ENCODE results near the gene B4GALT5.

B4GALT5 gene

DNA sequence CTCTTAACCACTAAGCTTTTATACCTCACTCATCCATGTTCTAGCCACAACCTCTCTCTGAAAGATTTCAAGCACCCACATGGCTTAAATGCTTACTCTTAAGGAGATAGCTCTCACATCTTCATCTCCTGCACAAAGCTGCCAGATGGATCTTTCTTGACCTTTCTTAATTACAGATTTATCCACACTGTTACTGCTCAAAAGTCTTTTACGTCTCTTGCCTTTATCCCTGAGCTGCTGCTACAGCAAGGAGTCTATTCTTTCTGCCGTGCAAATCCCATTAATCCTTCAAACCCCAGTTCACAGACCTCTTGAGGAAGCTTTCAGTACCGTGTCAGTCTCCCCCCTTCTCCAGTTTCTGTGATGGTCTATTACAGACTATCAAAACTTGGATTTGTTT is 54.6 kb downstream of the B4GALT5 start:
- DNase-seq (ENCODE audit: extremely low read depth in 1 of 2, low read depth in 1 of 2), result no peak

DNA sequence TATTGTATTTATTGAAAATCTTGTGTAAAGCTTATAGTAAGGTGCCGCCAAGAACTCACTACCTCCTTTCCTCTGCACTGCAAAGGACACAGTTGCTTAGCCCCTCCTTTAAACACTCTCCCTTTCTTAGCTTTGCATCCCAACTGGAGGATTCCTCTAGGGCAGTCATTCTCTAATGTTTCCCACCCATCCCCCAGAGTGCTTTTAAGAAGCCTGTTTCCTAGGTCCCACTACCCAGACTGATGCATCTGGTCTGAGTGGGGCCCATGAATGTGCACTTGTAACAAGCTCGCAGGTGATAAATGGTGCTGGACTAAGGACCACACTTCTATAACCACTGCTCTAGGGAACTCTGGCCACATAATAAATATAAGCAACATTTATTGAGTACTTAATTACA is 55.2 kb downstream of the B4GALT5 start:
- DNase-seq (ENCODE audit: extremely low read depth in 1 of 2, low read depth in 1 of 2), result no peak

DNA sequence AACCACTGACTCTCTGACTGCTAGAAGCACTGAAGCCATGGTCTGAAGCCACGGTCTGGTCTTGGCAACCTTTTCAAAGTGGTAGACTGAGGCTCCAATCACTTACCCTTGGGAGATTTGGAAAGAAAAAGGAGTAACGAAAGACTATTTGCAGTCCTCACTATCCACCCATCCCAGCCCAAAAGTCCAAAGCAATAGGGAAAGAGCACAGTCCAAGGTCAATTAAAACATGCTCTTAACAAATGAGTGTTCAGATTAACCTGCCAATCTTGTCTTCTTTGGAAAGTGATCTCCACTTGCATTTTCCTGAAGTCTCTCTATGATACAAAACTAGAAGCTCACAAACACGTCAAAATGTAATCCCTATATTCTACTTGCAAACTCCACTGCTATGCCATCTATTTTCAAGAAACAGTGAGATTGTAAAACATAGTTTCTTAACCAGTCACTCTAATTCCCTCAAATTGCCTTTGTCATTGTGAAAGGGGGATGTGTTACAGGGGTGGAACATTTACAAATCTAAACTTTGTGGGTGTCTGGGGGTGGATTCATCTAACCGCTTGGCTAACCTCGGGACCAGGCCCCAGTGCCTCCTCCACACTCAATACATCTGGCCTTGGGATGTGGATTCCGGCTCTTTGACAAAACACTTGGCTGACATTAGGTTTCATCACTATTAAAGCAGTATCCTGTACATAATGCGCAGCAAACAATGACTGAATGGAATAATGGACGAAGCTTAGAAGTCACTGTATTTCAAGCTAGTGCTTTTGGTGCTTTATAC is 56.4 kb downstream of the B4GALT5 start:
- DNase-seq (ENCODE audit: extremely low read depth in 1 of 2, low read depth in 1 of 2), result no peak

DNA sequence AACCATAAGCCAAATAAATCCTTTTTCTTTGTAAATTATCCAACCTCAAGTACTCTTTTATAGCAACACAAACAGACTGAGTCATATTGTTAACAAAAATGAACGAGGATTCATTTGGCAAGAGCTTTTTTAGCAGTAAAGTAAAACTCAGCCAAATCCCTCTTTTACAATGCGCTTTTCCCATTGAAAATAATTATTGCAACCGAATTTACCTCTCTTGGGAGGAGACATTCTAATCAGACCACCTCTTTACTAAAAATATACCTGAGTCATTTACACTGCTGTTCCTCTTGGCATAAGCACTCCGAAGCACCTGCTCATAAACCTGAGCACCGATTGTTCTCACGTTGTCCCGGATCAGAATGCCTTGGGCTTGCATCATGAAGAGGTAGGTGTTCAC is 57.4 kb downstream of the B4GALT5 start:
- no peak for DNase-seq (ENCODE audit: extremely low read depth in 1 of 2, low read depth in 1 of 2)

DNA sequence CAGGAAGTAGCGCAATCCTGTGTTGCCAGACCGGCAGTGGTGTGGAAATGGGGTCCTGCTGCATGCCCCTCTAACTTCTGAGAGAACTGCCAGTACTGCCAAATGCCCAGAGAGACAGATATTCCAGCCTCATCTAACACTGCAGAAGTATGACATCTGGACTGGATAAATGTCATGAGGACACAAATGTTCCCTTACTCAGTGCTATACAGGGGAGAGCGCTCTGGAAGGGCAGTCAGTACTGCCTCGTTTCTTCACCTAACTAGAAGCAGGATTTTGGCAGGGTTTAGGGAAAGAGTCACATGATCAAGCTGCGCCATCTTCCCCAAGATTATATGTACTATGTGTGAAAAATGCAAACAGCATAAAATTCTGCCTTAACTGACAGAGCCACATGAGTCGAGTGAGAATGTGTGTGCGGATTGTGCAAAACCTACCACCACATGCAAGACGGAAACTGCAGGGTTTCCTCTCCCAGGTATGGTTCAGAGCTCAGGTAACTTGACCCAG is 59.7 kb downstream of the B4GALT5 start:
- DNase-seq (ENCODE audit: extremely low read depth in 1 of 2, low read depth in 1 of 2), result no peak

DNA sequence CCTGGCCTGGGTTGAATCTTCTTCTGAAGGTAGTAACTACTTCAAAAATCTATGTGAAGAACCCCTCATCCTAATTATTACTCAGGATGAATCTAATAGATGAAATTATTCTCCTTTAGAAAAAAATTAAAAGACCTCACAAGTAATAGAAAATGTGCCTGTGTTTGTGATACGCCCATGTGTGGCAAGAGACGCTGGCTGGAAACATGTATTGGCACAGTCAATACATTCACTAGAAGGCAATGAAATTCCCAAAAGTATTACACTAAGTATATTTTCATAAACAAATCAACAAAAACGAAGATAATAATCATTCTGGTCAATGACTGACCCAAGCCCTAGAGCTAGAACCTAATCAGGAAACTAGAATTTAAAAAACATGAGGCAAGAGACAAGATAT is 64.0 kb downstream of the B4GALT5 start:
- DNase-seq (ENCODE audit: extremely low read depth in 1 of 2, low read depth in 1 of 2), result no peak

DNA sequence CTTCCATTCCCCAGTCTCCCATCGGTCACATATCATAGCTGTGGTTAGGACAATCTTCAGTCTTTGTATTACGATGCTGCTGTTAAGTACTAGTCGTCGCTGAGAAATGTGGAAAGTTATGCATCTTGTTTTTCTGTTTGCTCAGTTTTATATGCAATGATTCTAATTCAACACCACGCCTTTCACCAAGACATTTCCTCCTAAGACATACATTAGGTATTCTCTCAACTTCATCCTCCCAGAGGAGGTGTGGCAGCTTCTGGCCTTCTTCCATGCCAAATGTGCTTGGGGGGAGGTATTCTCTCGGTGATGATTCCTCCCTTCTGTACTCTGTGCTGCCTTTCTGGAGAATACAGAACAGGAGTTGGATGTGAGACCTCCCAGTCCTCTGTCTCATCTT is 66.1 kb downstream of the B4GALT5 start:
- no peak for DNase-seq (ENCODE audit: extremely low read depth in 1 of 2, low read depth in 1 of 2)

DNA sequence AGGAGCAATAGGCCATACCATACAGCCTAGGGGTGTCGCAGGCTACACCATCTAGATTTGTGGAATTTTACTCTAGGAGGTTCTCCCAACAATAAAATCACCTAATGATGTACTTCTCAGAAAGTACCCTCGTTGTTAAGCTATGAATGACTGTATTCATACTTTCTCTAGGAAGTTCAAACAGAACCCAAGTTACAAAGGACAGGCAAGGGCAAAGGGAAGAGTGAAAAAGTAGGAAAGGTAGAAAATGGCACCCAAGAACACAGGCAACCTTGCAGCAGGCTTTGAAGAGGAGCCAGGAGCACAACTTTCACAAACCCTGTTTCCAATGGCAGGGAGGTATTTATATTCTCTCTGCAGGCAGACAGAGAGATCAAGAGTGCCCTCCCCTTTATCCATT is 67.2 kb downstream of the B4GALT5 start:
- no peak for DNase-seq (ENCODE audit: extremely low read depth in 1 of 2, low read depth in 1 of 2)

DNA sequence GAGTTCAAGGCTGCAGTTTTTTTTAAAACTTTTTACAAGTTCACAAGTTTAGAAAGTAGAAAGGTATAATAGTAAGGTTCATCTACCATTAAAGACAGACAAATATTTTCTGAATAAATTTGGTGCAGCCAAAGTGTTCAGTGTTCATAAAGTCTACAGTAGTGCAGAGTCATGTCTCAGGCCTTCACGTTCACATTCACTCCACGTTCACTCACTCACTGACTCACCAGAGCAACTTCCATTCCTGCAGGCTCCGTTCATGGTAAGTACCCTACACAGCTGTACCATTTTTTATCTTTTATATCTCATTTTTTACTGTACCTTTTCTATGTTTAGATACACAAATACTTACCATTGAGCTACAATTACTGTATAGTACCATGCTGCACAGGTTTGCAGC is 67.6 kb downstream of the B4GALT5 start:
- DNase-seq (ENCODE audit: extremely low read depth in 1 of 2, low read depth in 1 of 2), result no peak

DNA sequence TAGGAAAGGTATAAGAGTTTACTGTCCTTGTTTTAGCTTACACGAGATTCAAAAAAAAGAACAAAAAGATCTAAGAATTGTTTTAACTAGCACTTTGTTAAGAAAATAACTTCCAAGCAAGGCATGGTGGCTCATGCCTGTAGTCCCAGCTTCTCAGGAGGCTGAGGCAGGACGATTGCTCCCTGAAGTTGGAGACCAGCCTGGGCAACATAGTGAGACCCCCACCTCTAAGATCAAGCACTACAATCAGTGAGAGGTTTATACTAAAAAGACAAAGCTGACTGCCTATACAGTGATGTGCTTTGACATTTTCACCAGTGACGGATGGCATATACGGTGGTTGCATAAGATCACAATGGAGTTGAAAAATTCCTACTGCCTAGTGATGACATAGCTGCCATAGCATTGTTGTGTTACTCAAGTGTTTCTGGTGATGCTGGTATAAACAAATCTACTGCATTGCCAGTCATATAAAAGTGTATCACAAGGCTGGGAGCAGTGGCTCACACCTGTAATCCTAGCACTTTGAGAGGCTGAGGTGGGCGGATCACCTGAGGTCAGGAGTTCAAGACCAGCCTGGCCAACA is 68.6 kb downstream of the B4GALT5 start:
- DNase-seq (ENCODE audit: extremely low read depth in 1 of 2, low read depth in 1 of 2), result no peak

DNA sequence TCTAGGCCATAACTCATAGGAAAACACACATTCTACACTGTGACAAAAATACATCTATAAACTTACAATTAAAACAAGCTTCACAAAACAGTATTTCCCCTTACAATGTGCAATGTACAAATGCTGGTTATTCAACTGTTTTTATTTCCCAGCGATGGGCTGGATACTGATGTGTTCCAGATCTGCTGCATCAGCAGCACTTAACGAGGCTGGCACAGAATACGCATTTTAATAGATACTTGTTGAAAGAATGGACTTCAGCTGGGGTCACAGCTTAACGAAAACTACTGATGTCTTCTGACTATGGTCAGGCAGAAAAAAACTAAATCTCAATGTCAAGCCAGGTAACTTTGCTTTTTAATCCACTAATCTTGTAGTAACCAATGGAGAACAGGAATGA is 70.9 kb downstream of the B4GALT5 start:
- no peak for DNase-seq (ENCODE audit: extremely low read depth in 1 of 2, low read depth in 1 of 2)

DNA sequence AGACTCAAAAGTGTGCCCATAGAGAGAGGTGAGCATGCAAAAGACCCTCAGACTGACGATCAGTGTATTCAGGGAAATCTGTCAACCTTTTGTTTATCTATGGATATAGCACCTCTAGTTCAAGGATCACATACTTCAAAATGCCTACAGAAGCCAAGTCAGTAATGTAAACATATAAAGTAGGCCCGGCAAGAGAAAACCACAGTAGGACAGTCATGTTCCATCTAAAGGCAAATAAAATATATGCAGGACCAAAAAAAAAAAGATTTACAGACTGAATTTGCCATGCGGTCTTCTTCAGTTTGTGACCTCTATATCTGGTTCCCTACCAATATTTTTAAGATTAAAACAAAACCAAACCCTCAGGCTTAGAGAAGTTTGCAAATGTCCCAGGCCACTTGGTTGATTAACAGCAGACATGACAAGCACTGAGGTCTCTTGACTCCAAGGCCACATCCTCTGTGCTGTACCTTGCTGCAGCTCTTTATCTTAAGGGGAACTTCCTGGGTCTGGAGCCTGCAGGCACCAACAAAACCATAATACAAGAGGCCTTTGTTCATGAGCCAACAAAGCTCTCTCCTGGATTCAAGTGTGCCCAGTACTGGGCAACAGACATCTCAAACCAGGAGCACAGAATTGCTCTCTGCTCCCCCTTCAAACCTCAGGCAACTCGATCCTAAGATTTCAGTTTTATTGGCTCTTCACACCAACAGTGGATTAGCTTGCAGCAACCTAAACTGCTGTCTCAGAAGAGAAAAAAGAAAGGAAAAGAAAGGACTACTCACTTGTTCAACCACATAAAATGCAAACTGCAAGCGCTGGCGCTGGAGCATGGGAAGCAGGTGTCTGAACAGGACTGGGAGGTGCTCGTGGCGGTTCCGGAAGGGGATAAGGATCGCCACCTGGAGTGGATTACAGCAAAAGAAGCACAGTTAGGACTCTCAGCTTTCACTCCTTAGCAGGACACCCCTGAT is 71.7 kb downstream of the B4GALT5 start:
- DNase-seq (ENCODE audit: extremely low read depth in 1 of 2, low read depth in 1 of 2), result no peak

DNA sequence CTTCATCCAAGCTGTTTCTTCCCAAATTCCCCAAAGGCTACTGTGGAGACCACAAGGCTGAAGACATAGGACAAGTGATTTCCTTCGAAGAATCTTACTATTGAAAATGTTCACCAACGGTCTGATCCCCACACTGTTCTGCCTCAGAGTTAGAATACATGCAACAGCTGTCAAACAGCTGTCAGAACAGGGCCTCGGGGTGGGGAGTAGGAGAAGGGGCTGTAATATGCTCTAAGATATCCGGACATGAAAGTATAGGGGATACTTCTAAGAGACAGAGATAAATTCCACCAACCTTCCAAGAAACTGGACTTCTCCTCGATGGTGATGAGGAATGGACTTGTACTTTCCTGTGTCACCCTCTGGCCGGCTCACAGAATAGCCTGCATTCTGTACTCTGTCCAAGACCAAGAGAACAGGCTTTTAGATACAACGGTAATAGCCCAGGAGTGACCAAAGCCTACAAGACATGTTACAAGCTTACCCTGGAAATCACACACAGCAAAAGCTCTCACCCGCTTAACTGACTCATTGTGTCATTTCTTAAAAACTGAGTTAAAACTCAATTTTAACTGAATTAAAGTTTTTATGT is 76.5 kb downstream of the B4GALT5 start:
- DNase-seq (ENCODE audit: extremely low read depth in 1 of 2, low read depth in 1 of 2), result no peak

DNA sequence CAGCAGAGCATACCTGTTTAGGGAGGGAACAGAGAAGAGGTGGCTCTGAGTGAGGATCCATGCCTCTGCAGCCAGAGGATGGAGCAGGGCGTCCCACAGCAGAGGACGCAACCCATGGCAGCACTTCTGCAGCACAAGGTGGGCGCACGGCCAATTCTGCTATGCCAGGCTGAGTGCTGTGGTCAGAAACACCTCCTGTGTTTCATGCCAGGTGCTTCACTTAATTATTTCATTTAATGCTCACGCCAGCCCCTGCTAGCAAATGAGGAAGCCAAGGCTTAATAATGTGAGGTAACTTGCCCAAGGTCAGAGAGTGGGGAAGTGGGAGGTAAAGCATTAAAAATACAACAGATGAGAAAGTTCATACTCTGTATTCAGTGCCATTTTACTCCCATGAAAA is 77.2 kb downstream of the B4GALT5 start:
- no peak for DNase-seq (ENCODE audit: extremely low read depth in 1 of 2, low read depth in 1 of 2)

DNA sequence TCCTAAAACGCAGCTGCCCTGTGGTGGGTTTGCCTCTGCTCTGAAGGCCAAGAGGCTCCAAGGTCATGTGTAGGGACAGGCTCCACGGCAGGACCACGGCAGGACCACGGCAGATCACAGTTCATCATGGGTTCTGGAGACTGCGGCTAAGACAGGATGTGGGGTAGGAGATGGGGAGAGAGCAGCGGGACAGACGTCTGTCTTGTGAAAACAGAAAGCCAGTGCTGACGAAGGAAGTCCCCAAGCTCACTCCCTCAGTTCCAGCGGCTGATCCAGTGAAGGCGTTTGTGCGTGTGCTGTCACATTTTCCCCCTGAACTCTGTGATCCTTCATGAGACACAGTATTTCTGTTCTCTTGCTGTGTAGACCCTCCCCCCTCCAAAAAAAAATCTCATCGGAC is 77.8 kb downstream of the B4GALT5 start:
- no peak for DNase-seq (ENCODE audit: extremely low read depth in 1 of 2, low read depth in 1 of 2)

DNA sequence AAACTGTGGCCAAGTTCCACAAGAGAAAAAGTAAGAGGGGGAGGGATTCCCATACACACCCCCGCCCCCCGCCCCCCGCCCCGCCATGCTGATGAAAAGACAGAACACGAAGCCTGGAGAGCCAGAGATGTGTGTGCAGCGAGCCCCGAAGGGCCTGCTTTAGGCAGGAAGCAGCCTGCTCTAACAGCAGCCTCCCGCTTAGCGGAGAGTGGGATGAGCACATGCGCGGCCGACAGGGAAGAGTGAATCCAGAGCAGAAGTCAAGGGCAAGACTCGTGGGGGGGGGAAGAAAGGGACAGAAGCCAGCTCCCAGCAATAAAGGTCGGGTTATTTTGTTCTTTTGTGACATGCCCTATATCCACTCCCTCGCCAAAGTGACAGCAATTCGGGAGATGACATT is 78.5 kb downstream of the B4GALT5 start:
- no peak for DNase-seq (ENCODE audit: extremely low read depth in 1 of 2, low read depth in 1 of 2)

DNA sequence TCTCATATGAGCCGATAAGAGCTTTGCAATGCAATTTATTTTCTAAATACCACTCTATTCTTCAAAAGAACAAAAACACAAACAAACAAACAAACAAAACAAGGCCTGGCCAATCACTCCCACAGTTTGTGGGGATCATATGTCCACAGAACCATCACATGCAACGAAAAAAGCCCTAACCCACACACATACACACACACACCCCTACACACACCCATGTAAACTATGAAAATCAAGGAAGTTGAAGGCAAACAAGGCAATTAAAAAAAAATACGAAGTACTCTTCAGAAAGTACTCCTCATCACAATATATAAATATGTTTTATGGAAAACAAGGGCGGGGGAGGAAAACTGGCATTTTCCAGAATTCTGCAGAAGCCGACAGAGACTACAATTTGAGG is 79.6 kb downstream of the B4GALT5 start:
- no peak for DNase-seq (ENCODE audit: extremely low read depth in 1 of 2, low read depth in 1 of 2)

DNA sequence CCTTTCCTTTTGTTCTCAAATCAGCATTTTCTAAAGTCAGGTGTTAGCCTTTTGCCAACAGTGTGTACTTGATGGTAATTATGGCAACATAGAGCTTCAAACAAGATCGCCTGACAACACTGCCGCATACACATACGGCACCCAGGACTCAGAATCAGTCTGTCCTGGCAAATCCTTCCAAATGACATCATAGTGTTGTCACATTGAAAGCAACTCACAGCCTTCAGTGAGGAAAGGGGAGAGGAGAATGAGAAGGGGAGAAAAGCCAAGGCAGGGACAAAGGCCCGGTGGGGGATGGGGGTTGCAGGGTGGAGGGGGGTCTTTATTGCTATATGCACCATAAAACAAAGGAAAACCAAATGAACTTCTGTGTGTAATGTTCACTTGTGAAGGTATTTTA is 80.0 kb downstream of the B4GALT5 start:
- DNase-seq (ENCODE audit: extremely low read depth in 1 of 2, low read depth in 1 of 2), result no peak

DNA sequence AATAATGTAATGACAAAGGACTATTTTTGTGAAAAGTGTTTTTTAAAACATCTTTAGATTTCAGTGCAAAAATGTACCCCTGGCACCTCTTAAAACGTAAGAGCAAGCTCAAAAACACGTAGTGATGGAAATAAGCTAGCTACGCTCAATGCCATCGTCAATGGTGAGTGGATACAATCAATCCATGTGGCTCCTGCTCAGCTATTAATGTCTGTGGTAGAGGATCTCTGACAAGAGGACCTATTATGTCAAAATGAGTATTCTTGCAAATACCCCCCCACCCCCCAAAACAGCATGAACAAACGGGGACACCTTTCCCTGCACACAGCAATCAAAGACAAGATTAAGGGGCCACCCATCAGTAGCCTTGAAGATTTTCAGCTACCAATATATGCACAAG is 80.7 kb downstream of the B4GALT5 start:
- DNase-seq (ENCODE audit: extremely low read depth in 1 of 2, low read depth in 1 of 2), result no peak

DNA sequence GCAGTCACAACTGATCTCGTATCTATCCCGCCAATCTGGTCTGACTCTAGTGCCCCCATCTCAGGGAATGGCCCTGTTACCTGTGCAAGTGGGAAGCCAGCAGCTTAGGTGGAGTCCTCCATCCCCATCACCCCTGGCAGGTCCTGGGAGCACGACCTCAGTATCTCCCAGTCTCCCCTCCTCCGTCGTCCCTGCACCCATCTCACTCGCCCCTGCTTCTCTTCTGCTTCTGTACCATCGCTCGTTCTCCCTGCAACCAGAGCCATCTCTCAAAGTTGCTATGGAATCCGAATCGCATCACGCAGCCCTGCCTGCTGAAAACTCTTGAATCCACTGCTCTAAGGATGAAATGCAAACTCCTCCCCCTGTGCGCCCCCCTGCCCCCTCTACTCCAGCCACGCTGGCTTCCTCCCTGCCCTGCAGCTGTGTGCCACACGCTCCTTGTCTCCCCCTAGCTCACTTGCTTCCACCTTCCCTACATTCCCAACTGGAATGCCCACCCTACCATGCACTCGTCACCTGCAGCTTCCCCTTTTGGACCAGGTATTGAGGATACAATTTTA is 81.7 kb downstream of the B4GALT5 start:
- no peak for DNase-seq (ENCODE audit: extremely low read depth in 1 of 2, low read depth in 1 of 2)
